Measurements from ENCODE around the gene HADHA. TPM values are rescaled to one million over a fixed set of nuclear protein-coding genes. Genes with fewer than 3 reads are reported as not detected.
"Not testable (repeated sequence)": the region's sequence is repeated elsewhere in the genome, so short reads cannot be mapped to it uniquely, and the experiment has no call there.

Gene HADHA
- total and polyA plus RNA-seq, 2 experiments from 2014 or later: 154 to 223 TPM

DNA sequence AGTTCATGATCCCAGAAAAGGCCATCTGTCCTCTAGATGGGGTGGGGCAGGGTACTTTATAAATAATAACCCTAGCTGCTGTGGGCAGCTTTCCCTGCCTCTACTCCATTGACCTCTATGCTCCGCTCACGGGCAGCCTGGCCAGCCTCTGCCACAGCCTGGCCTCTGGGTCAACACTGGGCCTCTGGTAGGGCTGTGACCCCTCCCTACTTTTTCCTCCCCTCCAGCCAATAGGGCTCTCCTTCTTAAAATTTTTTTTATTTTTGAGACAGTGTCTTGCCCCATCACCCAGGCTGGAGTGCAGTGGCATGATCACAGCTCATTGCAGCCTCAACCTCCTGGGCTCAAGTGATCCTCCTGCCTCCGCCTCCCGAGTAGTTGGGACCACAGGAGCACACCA is 75.6 kb downstream of the HADHA start:
- H3K4me3 ChIP-seq: no peak overlapping the region
- H3K36me3 ChIP-seq: no peaks in the 10 kb centered on the region
- TF ChIP-seq, protein P1, sequence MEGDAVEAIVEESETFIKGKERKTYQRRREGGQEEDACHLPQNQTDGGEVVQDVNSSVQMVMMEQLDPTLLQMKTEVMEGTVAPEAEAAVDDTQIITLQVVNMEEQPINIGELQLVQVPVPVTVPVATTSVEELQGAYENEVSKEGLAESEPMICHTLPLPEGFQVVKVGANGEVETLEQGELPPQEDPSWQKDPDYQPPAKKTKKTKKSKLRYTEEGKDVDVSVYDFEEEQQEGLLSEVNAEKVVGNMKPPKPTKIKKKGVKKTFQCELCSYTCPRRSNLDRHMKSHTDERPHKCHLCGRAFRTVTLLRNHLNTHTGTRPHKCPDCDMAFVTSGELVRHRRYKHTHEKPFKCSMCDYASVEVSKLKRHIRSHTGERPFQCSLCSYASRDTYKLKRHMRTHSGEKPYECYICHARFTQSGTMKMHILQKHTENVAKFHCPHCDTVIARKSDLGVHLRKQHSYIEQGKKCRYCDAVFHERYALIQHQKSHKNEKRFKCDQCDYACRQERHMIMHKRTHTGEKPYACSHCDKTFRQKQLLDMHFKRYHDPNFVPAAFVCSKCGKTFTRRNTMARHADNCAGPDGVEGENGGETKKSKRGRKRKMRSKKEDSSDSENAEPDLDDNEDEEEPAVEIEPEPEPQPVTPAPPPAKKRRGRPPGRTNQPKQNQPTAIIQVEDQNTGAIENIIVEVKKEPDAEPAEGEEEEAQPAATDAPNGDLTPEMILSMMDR (IDR thresholded peaks at IDR 0.05; ENCODE audit: low read depth, low read length): no peak
- no peak overlapping the region for H3K27ac ChIP-seq
- peaks cover 45% of the 10 kb centered on the region for H3K27me3 ChIP-seq
- H3K9me3 ChIP-seq (ENCODE audit: low read depth): no peaks in the 10 kb centered on the region
- DNase-seq (ENCODE audit: low read depth in 1 of 2, low spot score in 1 of 2): no peak
- no peaks in the 10 kb centered on the region for H3K4me1 ChIP-seq (ENCODE audit: low read depth)

- H3K27ac ChIP-seq; H3K9me3 ChIP-seq (ENCODE audit: low read depth); H3K4me1 ChIP-seq (ENCODE audit: low read depth); DNase-seq (ENCODE audit: low read depth in 1 of 2, low spot score in 1 of 2); H3K4me3 ChIP-seq; H3K36me3 ChIP-seq: not testable (repeated sequence)
- H3K27me3 ChIP-seq: peaks cover 26% of the 10 kb centered on the region
Measured at GRCh38 chr2:26166541-26166940, 77.9 kb downstream of the HADHA start.

- Histone ChIP-seq H3K27ac (no peak overlapping the region), H3K27me3 (peaks cover 15% of the 10 kb centered on the region), H3K36me3 (no peaks in the 10 kb centered on the region), H3K4me1 (ENCODE audit: low read depth) (no peaks in the 10 kb centered on the region), H3K4me3 (no peak overlapping the region), H3K9me3 (ENCODE audit: low read depth) (no peaks in the 10 kb centered on the region)
- TF ChIP-seq, protein P1 (IDR thresholded peaks at IDR 0.05; ENCODE audit: low read depth, low read length): no peak
- DNase-seq (ENCODE audit: low read depth in 1 of 2, low spot score in 1 of 2): no peak
Measured at GRCh38 chr2:26165403-26165802, 79.0 kb downstream of the HADHA start.

DNA sequence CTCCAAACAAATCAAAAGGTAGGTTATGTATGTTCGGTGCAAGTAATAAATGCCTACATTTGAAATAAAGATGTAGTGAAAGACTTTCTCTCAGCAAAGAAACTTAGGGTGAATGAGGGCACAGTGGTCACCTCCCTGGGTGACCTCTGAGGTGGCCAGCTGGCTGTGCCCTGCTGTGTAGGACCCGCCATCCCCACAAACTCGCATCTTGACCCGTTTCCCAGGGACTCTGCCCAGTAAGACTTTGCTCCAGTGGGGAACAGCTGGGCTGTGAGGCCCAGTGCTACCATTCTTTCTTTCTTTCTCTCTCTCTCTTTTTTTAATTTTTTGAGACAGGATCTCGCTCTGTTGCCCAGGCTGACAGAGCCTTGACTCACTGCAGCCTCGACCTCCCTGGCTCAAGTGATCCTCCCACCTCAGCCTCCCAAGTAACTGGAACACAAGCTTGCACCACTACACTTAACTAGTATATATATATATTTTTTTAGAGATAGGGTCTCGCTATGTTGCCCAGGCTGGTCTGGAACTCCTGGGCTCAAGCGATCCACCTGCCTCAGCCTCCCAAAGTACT is 79.7 kb downstream of the HADHA start:
- Histone ChIP-seq H3K4me3 (no peak overlapping the region), H3K27ac (no peak overlapping the region), H3K36me3 (no peaks in the 10 kb centered on the region), H3K27me3 (peaks cover 9% of the 10 kb centered on the region), H3K9me3 (ENCODE audit: low read depth) (no peaks in the 10 kb centered on the region), H3K4me1 (ENCODE audit: low read depth) (no peaks in the 10 kb centered on the region)
- TF ChIP-seq, protein P1 (IDR thresholded peaks at IDR 0.05; ENCODE audit: low read depth, low read length): no peak
- no peak for DNase-seq (ENCODE audit: low read depth in 1 of 2, low spot score in 1 of 2)

DNA sequence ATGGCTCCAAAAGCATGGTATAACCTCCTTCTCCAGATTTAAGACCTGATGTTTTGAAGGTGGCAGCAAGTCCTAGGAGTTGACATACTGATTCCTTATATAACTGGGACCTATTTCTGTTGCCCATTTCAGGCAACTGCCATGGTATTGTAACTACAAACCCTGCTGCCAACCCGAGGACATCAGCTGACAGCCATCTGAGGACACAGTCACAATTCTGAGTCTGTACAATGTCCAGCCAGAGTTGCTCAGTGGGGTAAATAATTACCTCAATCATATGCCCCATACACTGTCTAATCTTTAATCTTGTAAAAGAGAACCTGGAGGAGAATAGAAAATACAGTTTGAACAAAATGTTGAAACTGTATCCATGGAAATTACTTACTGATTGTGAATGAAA is 80.2 kb downstream of the HADHA start:
- Histone ChIP-seq H3K4me1 (ENCODE audit: low read depth) (no peaks in the 10 kb centered on the region), H3K27me3 (peaks cover 9% of the 10 kb centered on the region), H3K9me3 (ENCODE audit: low read depth) (no peaks in the 10 kb centered on the region), H3K27ac (no peak overlapping the region), H3K36me3 (no peaks in the 10 kb centered on the region), H3K4me3 (no peak overlapping the region)
- DNase-seq (ENCODE audit: low read depth in 1 of 2, low spot score in 1 of 2): no peak
- TF ChIP-seq, protein P1 (IDR thresholded peaks at IDR 0.05; ENCODE audit: low read depth, low read length): no peak

- H3K4me1 ChIP-seq (ENCODE audit: low read depth): no peaks in the 10 kb centered on the region
- no peak overlapping the region for H3K4me3 ChIP-seq
- no peaks in the 10 kb centered on the region for H3K36me3 ChIP-seq
- peaks cover 9% of the 10 kb centered on the region for H3K27me3 ChIP-seq
- no peak overlapping the region for H3K27ac ChIP-seq
- H3K9me3 ChIP-seq (ENCODE audit: low read depth): no peaks in the 10 kb centered on the region
- no peak for DNase-seq (ENCODE audit: low read depth in 1 of 2, low spot score in 1 of 2)
- TF ChIP-seq, protein P1 (IDR thresholded peaks at IDR 0.05; ENCODE audit: low read depth, low read length): no peak
Measured at GRCh38 chr2:26162963-26163362, 81.5 kb downstream of the HADHA start.
